Stimulated activated naive CD4-positive, alpha-beta T cell (primary cell): Measurements from ENCODE around the gene CDKN2D.

Experiments used
- DNase-seq, 6 experiments: peaks; one replicate each; lab custom pipeline; 2025; lab: John Stamatoyannopoulos, UW

CDKN2D gene

GRCh38 chr19:10520652-10521318, 48.0 kb downstream of the CDKN2D start:
- no peak for DNase-seq

GRCh38 chr19:10519421-10519820, 49.4 kb downstream of the CDKN2D start:
- DNase-seq = no peak

- no peak for DNase-seq
Observed at GRCh38 chr19:10518444-10519361, 50.1 kb downstream of the CDKN2D start.

GRCh38 chr19:10517760-10518443, 50.9 kb downstream of the CDKN2D start:
- no peak for DNase-seq

GRCh38 chr19:10517361-10517759, 51.4 kb downstream of the CDKN2D start, which contains the start of gene S1PR5:
TSS of gene S1PR5 (minus strand) at chr19:10517447. CDS start at chr19:10515011, 2,436 bp downstream.
- DNase-seq = no peak

- DNase-seq = no peak
Observed at GRCh38 chr19:10516671-10517286, 52.0 kb downstream of the CDKN2D start.
